Measurements from ENCODE around the gene KTN1. TPM values are rescaled to one million over a fixed set of nuclear protein-coding genes. Genes with fewer than 3 reads are reported as not detected.

The KTN1 gene
- total RNA-seq, 1 donor from 2014 or later, result 146 TPM

GRCh38 chr14:55574988-55575387, 5.0 kb upstream of the KTN1 start:
- H3K4me3 ChIP-seq (ENCODE audit: low read depth, low read length), result no peak overlapping the region
- DNase-seq (ENCODE audit: low read depth), result no peak
- TF ChIP-seq CTCF (conservative IDR thresholded peaks at IDR 0.05; ENCODE audit: low read depth, low read length), result no peak

GRCh38 chr14:55577229-55577628, 2.8 kb upstream of the KTN1 start:
- no peak for TF ChIP-seq CTCF (conservative IDR thresholded peaks at IDR 0.05; ENCODE audit: low read depth, low read length)
- no peak for DNase-seq (ENCODE audit: low read depth)
- H3K4me3 ChIP-seq (ENCODE audit: low read depth, low read length), result no peak overlapping the region

- peak overlapping the region; percentile 93 for H3K4me3 ChIP-seq (ENCODE audit: low read depth, low read length)
- DNase-seq (ENCODE audit: low read depth), result no peak
- no peak for TF ChIP-seq CTCF (conservative IDR thresholded peaks at IDR 0.05; ENCODE audit: low read depth, low read length)
Observed at GRCh38 chr14:55578511-55578910, 1.5 kb upstream of the KTN1 start.

- DNase-seq (ENCODE audit: low read depth), result no peak
- TF ChIP-seq CTCF (conservative IDR thresholded peaks at IDR 0.05; ENCODE audit: low read depth, low read length), result no peak
- peak overlapping the region; percentile 93 for H3K4me3 ChIP-seq (ENCODE audit: low read depth, low read length)
Observed at GRCh38 chr14:55580470-55581341, 699 bp downstream of the KTN1 start.

- TF ChIP-seq CTCF (conservative IDR thresholded peaks at IDR 0.05; ENCODE audit: low read depth, low read length), result no peak
- DNase-seq (ENCODE audit: low read depth), result no peak
- H3K4me3 ChIP-seq (ENCODE audit: low read depth, low read length), result peak overlapping the region; percentile 93
Observed at GRCh38 chr14:55581342-55581771, 1.4 kb downstream of the KTN1 start.

- no peak overlapping the region for H3K4me3 ChIP-seq (ENCODE audit: low read depth, low read length)
- TF ChIP-seq CTCF (conservative IDR thresholded peaks at IDR 0.05; ENCODE audit: low read depth, low read length), result no peak
- no peak for DNase-seq (ENCODE audit: low read depth)
Observed at GRCh38 chr14:55582746-55583145, 2.7 kb downstream of the KTN1 start.
